ENCODE measurements around the gene KATNAL1. TPM values are rescaled to one million over a fixed set of nuclear protein-coding genes. Genes with fewer than 3 reads are reported as not detected.
A peak's percentile ranks its signal among the peaks of the same experiment; 100 is the strongest.

KATNAL1 gene
- total RNA-seq, 1 donor from 2014 or later: 46.9 TPM

DNA sequence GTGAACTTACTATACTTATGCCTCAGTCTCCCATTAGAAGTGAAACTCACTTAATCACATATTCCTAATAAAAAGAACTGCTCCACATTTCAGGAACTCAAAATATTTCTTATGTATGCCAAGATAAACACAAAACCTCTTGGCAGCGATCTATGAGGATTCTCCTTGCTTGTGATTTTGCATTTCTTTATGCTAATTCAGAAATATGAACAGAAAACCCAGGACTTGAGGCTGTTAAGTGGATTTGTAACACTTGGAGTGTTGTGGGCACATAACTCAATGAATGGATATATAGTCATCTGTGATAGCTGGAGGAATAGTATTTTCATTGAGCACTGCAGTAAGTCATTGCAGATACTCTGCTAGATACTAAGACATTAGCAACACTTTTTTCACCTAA, 5.6 kb upstream of the KATNAL1 start:
- H3K27ac ChIP-seq (replicated peaks): peak overlapping the region; percentile 40
- peaks cover 81% of the 10 kb centered on the region for H3K4me1 ChIP-seq
- H3K4me3 ChIP-seq: no peak overlapping the region
- no peaks in the 10 kb centered on the region for H3K27me3 ChIP-seq (ENCODE audit: low read depth)
- no peaks in the 10 kb centered on the region for H3K9me3 ChIP-seq (replicated peaks)
- H3K36me3 ChIP-seq: no peaks in the 10 kb centered on the region
- no peak for TF ChIP-seq CTCF (IDR thresholded peaks at IDR 0.05; ENCODE audit: borderline replicate concordance)
- no peak for DNase-seq
- intact Hi-C loops (cut with micrococcal nuclease): no loop called here

GRCh38 chr13:30308548-30308947, 1.2 kb upstream of the KATNAL1 start:
- Histone ChIP-seq H3K4me3 (peak overlapping the region; percentile 89), H3K9me3 (replicated peaks) (no peaks in the 10 kb centered on the region), H3K36me3 (no peaks in the 10 kb centered on the region), H3K4me1 (peaks cover 82% of the 10 kb centered on the region), H3K27ac (replicated peaks) (peak overlapping the region; percentile 95), H3K27me3 (ENCODE audit: low read depth) (no peaks in the 10 kb centered on the region)
- intact Hi-C loops (cut with micrococcal nuclease): no loop called here
- TF ChIP-seq CTCF (IDR thresholded peaks at IDR 0.05; ENCODE audit: borderline replicate concordance): no peak
- DNase-seq: no peak

DNA sequence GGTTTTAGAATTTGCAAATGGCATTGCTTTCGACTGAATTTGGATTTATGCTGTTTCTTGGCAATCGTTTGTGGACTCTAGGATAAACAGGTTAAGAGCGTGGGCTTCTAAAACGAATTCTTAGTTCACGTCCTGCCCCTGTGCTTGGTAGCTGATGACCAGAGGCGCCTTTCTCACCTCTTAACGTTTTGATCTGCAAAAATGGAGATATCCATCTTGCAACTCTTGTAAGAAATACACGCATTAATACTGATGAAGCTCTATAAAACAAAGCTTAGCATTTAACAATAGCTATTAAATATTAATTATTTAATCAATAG, 580 bp upstream of the KATNAL1 start:
- H3K4me3 ChIP-seq: peak overlapping the region; percentile 89
- DNase-seq: no peak
- no peaks in the 10 kb centered on the region for H3K9me3 ChIP-seq (replicated peaks)
- TF ChIP-seq CTCF (IDR thresholded peaks at IDR 0.05; ENCODE audit: borderline replicate concordance): no peak
- peak overlapping the region; percentile 95 for H3K27ac ChIP-seq (replicated peaks)
- intact Hi-C loops (cut with micrococcal nuclease): no loop called here
- no peaks in the 10 kb centered on the region for H3K36me3 ChIP-seq
- H3K4me1 ChIP-seq: peaks cover 82% of the 10 kb centered on the region
- no peaks in the 10 kb centered on the region for H3K27me3 ChIP-seq (ENCODE audit: low read depth)

GRCh38 chr13:30306762-30307193, 573 bp downstream of the KATNAL1 start:
- TF ChIP-seq CTCF (IDR thresholded peaks at IDR 0.05; ENCODE audit: borderline replicate concordance): no peak
- peak overlapping the region; percentile 95 for H3K27ac ChIP-seq (replicated peaks)

DNA sequence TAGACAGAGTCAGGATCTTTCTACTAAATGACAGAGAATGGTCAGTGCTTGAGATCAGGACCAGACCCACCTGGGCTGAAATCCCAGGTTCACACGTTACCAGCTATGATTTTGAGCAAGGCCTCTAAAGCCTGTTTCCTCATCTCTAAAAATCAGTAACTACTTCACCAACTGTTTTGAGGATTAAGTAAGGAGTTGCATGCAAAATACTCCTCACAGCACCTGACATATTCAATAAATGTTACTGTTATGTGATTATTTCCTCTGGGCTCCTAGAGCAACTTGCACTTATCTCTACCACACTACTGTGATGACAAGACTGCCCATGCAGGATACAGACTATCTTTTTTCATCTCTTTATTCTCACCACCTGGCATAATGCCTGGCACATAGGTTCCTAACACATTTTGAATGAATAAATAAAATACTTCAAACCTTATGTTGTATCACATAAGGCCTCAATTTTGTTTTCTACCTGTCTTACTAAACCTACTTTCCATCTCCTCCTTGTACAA, 1.8 kb downstream of the KATNAL1 start:
- H3K27me3 ChIP-seq (ENCODE audit: low read depth): no peaks in the 10 kb centered on the region
- intact Hi-C loops (cut with micrococcal nuclease): no loop called here
- no peaks in the 10 kb centered on the region for H3K9me3 ChIP-seq (replicated peaks)
- DNase-seq: no peak
- no peak for TF ChIP-seq CTCF (IDR thresholded peaks at IDR 0.05; ENCODE audit: borderline replicate concordance)
- no peaks in the 10 kb centered on the region for H3K36me3 ChIP-seq
- H3K27ac ChIP-seq (replicated peaks): peak overlapping the region; percentile 13
- peak overlapping the region; percentile 89 for H3K4me3 ChIP-seq
- peaks cover 73% of the 10 kb centered on the region for H3K4me1 ChIP-seq

More at GRCh38 chr13:30306762-30307193, 573 bp downstream of the KATNAL1 start:
- peak overlapping the region; percentile 89 for H3K4me3 ChIP-seq
- H3K9me3 ChIP-seq (replicated peaks): no peaks in the 10 kb centered on the region
- DNase-seq: peak; percentile 93
- peaks cover 77% of the 10 kb centered on the region for H3K4me1 ChIP-seq
- H3K27me3 ChIP-seq (ENCODE audit: low read depth): no peaks in the 10 kb centered on the region
- intact Hi-C loops (cut with micrococcal nuclease): no loop called here
- H3K36me3 ChIP-seq: no peaks in the 10 kb centered on the region

Data from left ventricle myocardium inferior (tissue), 1 donor.